ENCODE measurements around the gene INS. TPM values are rescaled to one million over a fixed set of nuclear protein-coding genes. Genes with fewer than 3 reads are reported as not detected.

Gene INS
- total and polyA plus RNA-seq, 4 donors, result 0.16 to 0.37 TPM; not detected in 2

- peak; percentile 58 for DNase-seq (ENCODE audit: low spot score)
- Histone ChIP-seq H3K9me3 (ENCODE audit: control insufficient read depth in 4 of 4, low read length in 3 of 4) (no peaks in the 10 kb centered on the region), H3K4me1 (ENCODE audit: control insufficient read depth in 4 of 4, insufficient read depth in 4 of 4, low read length in 3 of 4) (peaks cover 11 to 57% (median 37%) of the 10 kb centered on the region in 4 donors), H3K9ac (ENCODE audit: low read depth in 1 of 2, low read length in 2 of 2) (no peak overlapping the region), H3K27me3 (ENCODE audit: control insufficient read depth in 4 of 4, insufficient read depth in 4 of 4, low read length in 3 of 4) (no peaks in the 10 kb centered on the region), H3K4me3 (ENCODE audit: low read depth in 1 of 3, low read length in 3 of 3) (no peak overlapping the region), H3K27ac (ENCODE audit: low read depth in 1 of 2, low read length in 2 of 2) (no peak overlapping the region), H3K36me3 (ENCODE audit: control insufficient read depth in 4 of 4, insufficient read depth in 3 of 4, low read depth in 1 of 4, low read length in 3 of 4) (peaks cover 5 to 30% (median 22%) of the 10 kb centered on the region in 4 donors)
- TF ChIP-seq NR2F2 (IDR thresholded peaks at IDR 0.05) (peak; percentile 66), ATF3 (IDR thresholded peaks at IDR 0.05) (no peak), MAX (IDR thresholded peaks at IDR 0.05) (no peak), GABPA (IDR thresholded peaks at IDR 0.05 in 1 of 2, conservative IDR thresholded peaks at IDR 0.05 in 1 of 2) (no peak), TAF1 (conservative IDR thresholded peaks at IDR 0.05) (no peak), EGR1 (IDR thresholded peaks at IDR 0.05; ENCODE audit: low read depth in 2 of 2) (no peak), RXRA (IDR thresholded peaks at IDR 0.05) (no peak), CTCF (IDR thresholded peaks at IDR 0.05; ENCODE audit: low read depth, low read length, missing input control) (no peak)
- WGBS, result 70% methylated on average over 33 of the region's 33 CpGs
Observed at GRCh38 chr11:2133241-2134021, 27.6 kb downstream of the INS start.

DNA sequence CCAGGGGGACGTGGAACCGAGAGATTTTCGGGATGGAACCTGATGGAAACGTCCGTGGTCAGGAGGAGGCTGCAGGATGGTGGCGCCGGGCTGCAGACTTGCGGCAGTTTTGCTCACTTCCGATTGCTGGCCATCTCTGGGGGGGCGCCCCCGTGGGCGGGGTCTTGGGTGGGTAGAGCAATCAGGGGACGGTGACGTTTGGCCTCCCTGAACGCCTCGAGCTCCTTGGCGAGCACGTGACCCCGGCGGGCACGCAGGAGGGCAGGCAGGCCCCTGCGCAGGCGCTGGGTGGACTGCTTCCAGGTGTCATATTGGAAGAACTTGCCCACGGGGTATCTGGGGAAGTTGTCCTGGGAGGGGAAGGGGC, 28.2 kb downstream of the INS start:
- H3K27me3 ChIP-seq (ENCODE audit: control insufficient read depth in 4 of 4, insufficient read depth in 4 of 4, low read length in 3 of 4), result no peaks in the 10 kb centered on the region
- 71% methylated on average over 24 of the region's 24 CpGs for WGBS
- peak; percentile 57 for DNase-seq (ENCODE audit: low spot score)

More for the DNA sequence above, 28.2 kb downstream of the INS start:
- TF ChIP-seq EGR1 (IDR thresholded peaks at IDR 0.05; ENCODE audit: low read depth in 2 of 2) (no peak), MAX (IDR thresholded peaks at IDR 0.05) (no peak), GABPA (IDR thresholded peaks at IDR 0.05 in 1 of 2, conservative IDR thresholded peaks at IDR 0.05 in 1 of 2) (no peak), SP1 (IDR thresholded peaks at IDR 0.05) (no peak), NR2F2 (IDR thresholded peaks at IDR 0.05) (no peak), JUND (IDR thresholded peaks at IDR 0.05) (no peak), CTCF (IDR thresholded peaks at IDR 0.05; ENCODE audit: low read depth, low read length, missing input control) (no peak), RAD21 (IDR thresholded peaks at IDR 0.05) (no peak), TAF1 (conservative IDR thresholded peaks at IDR 0.05) (no peak), ZBTB33 (IDR thresholded peaks at IDR 0.05) (no peak), FOXA1 (IDR thresholded peaks at IDR 0.05) (no peak)
- Histone ChIP-seq H3K27ac (ENCODE audit: low read depth in 1 of 2, low read length in 2 of 2) (no peak overlapping the region), H3K4me1 (ENCODE audit: control insufficient read depth in 4 of 4, insufficient read depth in 4 of 4, low read length in 3 of 4) (peaks cover 10 to 51% (median 37%) of the 10 kb centered on the region in 4 donors), H3K9me3 (ENCODE audit: control insufficient read depth in 4 of 4, low read length in 3 of 4) (no peaks in the 10 kb centered on the region), H3K9ac (ENCODE audit: low read depth in 1 of 2, low read length in 2 of 2) (no peak overlapping the region), H3K36me3 (ENCODE audit: control insufficient read depth in 4 of 4, insufficient read depth in 3 of 4, low read depth in 1 of 4, low read length in 3 of 4) (peaks cover 5 to 30% (median 22%) of the 10 kb centered on the region in 4 donors), H3K4me3 (ENCODE audit: low read depth in 1 of 3, low read length in 3 of 3) (no peak overlapping the region)

Data from liver (tissue), 9 donors.